Keratinocyte (primary cell): ENCODE data around the gene VPS18. TPM values are rescaled to one million over a fixed set of nuclear protein-coding genes. Genes with fewer than 3 reads are reported as not detected.

ENCODE experiments used
- DNase-seq: peaks from one replicate; pipeline ENCODE4 v3.0.0-alpha.2; 2011; ENCODE audit warnings: low read depth, missing footprints, low spot score
- FAIRE-seq: peaks from 2 replicates; lab custom pipeline; 2011; peaks lifted over from hg19 to GRCh38; lab: Jason Lieb, UNC
- H2AFZ ChIP-seq: 2 replicates; pipeline ENCODE4 v1.6.0; 2012; ENCODE audit warnings: low read length, control low read depth, inconsistent platforms; ENCODE audit not compliant: control insufficient read depth
- H3K27ac ChIP-seq: 2 replicates; pipeline ENCODE4 v1.5.1; 2011; ENCODE audit warnings: low read length; ENCODE audit not compliant: control insufficient read depth, insufficient read depth
- H3K27me3 ChIP-seq: 3 replicates; pipeline ENCODE4 v1.6.0; 2011; ENCODE audit warnings: low read length; ENCODE audit not compliant: control insufficient read depth, insufficient read depth; ENCODE audit errors: extremely low read depth
- H3K36me3 ChIP-seq, 2 experiments: 2 replicates in 1 of 2; 3 replicates in 1 of 2; pipeline ENCODE4 v1.5.1; 2011; ENCODE audit warnings: low read length in 2 of 2, mild to moderate bottlenecking in 1 of 2; ENCODE audit not compliant: control insufficient read depth in 2 of 2, insufficient read depth in 2 of 2; ENCODE audit errors: extremely low read depth in 1 of 2
- H3K4me1 ChIP-seq: 3 replicates; pipeline ENCODE4 v1.5.1; 2011; ENCODE audit warnings: low read length; ENCODE audit not compliant: control insufficient read depth, insufficient read depth; ENCODE audit errors: extremely low read depth
- H3K4me2 ChIP-seq: 3 replicates; pipeline ENCODE4 v1.6.0; 2011; ENCODE audit warnings: low read depth, low read length; ENCODE audit not compliant: control insufficient read depth, insufficient read depth; ENCODE audit errors: extremely low read depth
- H3K4me3 ChIP-seq, 3 experiments: fragments of 200-600 bp in 1 of 3; sonication (generic) in 1 of 3; 2 replicates in 2 of 3; 3 replicates in 1 of 3; pipeline ENCODE4 v1.5.1; 2011 to 2016; ENCODE audit warnings: low read length in 3 of 3, mild to moderate bottlenecking in 3 of 3, control low read depth in 2 of 3, inconsistent platforms in 1 of 3, low read depth in 1 of 3, mixed read lengths in 1 of 3, mixed run types in 1 of 3, moderate library complexity in 1 of 3; ENCODE audit not compliant: control insufficient read depth in 2 of 3, insufficient read depth in 2 of 3; ENCODE audit errors: extremely low read depth in 1 of 3
- H3K79me2 ChIP-seq: 2 replicates; pipeline ENCODE4 v1.6.0; 2012; ENCODE audit warnings: low read length; ENCODE audit not compliant: control insufficient read depth, insufficient read depth
- H3K9ac ChIP-seq: 3 replicates; pipeline ENCODE4 v1.6.0; 2011; ENCODE audit warnings: low read length; ENCODE audit not compliant: control insufficient read depth, insufficient read depth; ENCODE audit errors: extremely low read depth
- H3K9me1 ChIP-seq: 3 replicates; pipeline ENCODE4 v1.6.0; 2011; ENCODE audit warnings: low read length; ENCODE audit not compliant: control insufficient read depth, insufficient read depth; ENCODE audit errors: extremely low read depth
- H3K9me3 ChIP-seq: 2 replicates; pipeline ENCODE4 v1.5.1; 2012; ENCODE audit warnings: low read depth, low read length; ENCODE audit not compliant: control insufficient read depth
- H4K20me1 ChIP-seq: 3 replicates; pipeline ENCODE4 v1.6.0; 2011; ENCODE audit warnings: low read length; ENCODE audit not compliant: control insufficient read depth, insufficient read depth; ENCODE audit errors: extremely low read depth
- EZH2 ChIP-seq: IDR thresholded peaks from one replicate; pipeline ENCODE4 v1.6.1; 2012; ENCODE audit warnings: inconsistent platforms, mild to moderate bottlenecking, low read length, moderate library complexity
- dilution Hi-C: fragments of 300-500 bp; cut with MboI; formaldehyde crosslinking; loops from one replicate; pipeline ENCODE4 v1.7.0; 2020; ENCODE audit warnings: low sequenced_read_pairs; ENCODE audit not compliant: extremely low pct_ligation_motif_present
- polyA plus RNA-seq, 5 experiments: library from polyadenylated mRNA; depleted of rRNA in 3 of 5; stranded (reverse) in 3 of 5; stranded (forward) in 1 of 5; unstranded in 1 of 5; fragments of >200 nt; gene quantifications; 1 replicate in 1 of 5; 2 replicates in 3 of 5; 3 replicates in 1 of 5; pipeline versions ENCODE4 v1.2.1 to v1.2.3, GENCODE V29; 2011 to 2012; ENCODE audit warnings: missing spikeins in 2 of 5, low read depth in 1 of 5, low replicate concordance in 1 of 5
- TF ChIP-seq, protein P1 (sequence below), 3 experiments: IDR thresholded peaks in 1 of 3; conservative IDR thresholded peaks in 1 of 3; optimal IDR thresholded peaks in 1 of 3; 2 replicates in 2 of 3; 3 replicates in 1 of 3; pipeline versions ENCODE3 to v1.5.1; 2011; ENCODE audit warnings: low read length in 3 of 3, mild to moderate bottlenecking in 3 of 3, moderate library complexity in 2 of 3, control low read depth in 1 of 3, inconsistent platforms in 1 of 3; ENCODE audit not compliant: insufficient read depth in 2 of 3; ENCODE audit errors: extremely low read depth in 1 of 3

VPS18 gene
- polyA plus RNA-seq, 1 donor (not counting 4 experiments of a cell fraction or from before 2014, with no cell fraction given): 11.6 TPM

DNA sequence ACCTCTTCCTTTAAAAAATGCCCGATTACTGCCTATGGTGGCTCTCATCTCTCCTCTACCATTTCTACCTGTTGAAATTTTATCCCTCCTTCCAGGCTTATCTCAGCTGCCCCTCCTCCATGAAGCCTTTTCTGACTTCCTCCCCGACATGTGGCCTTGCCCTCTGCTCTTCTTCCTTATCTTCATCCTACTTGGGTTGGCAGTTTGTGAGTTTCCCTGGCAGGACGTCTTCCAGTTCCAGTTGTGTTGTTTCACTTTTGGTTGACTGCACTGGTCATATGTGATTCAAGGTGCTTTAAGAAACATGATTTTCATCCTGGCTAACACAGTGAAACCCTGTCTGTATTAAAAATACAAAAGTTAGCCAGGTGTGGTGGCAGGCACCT, 39.3 kb downstream of the VPS18 start:
- peaks cover 52% of the 10 kb centered on the region for H3K27me3 ChIP-seq
- TF ChIP-seq EZH2: no peak
- TF ChIP-seq, protein P1, sequence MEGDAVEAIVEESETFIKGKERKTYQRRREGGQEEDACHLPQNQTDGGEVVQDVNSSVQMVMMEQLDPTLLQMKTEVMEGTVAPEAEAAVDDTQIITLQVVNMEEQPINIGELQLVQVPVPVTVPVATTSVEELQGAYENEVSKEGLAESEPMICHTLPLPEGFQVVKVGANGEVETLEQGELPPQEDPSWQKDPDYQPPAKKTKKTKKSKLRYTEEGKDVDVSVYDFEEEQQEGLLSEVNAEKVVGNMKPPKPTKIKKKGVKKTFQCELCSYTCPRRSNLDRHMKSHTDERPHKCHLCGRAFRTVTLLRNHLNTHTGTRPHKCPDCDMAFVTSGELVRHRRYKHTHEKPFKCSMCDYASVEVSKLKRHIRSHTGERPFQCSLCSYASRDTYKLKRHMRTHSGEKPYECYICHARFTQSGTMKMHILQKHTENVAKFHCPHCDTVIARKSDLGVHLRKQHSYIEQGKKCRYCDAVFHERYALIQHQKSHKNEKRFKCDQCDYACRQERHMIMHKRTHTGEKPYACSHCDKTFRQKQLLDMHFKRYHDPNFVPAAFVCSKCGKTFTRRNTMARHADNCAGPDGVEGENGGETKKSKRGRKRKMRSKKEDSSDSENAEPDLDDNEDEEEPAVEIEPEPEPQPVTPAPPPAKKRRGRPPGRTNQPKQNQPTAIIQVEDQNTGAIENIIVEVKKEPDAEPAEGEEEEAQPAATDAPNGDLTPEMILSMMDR (optimal IDR thresholded peaks at IDR 0.05 in 1 of 3, IDR thresholded peaks at IDR 0.05 in 1 of 3, conservative IDR thresholded peaks at IDR 0.05 in 1 of 3; ENCODE audit: extremely low read depth in 1 of 3, insufficient read depth in 2 of 3, low read length in 3 of 3): no peak
- no peak for DNase-seq
- H2AFZ ChIP-seq: no peak overlapping the region
- H3K4me3 ChIP-seq: no peak overlapping the region
- H3K9me3 ChIP-seq: no peaks in the 10 kb centered on the region
- H3K9me1 ChIP-seq: no peaks in the 10 kb centered on the region
- dilution Hi-C loops: no loop called here
- H3K79me2 ChIP-seq: no peaks in the 10 kb centered on the region
- H3K9ac ChIP-seq: no peak overlapping the region
- peaks cover 12% of the 10 kb centered on the region for H3K4me1 ChIP-seq
- no peak for FAIRE-seq
- peaks cover 2% of the 10 kb centered on the region for H4K20me1 ChIP-seq
- no peak overlapping the region for H3K4me2 ChIP-seq
- H3K36me3 ChIP-seq: no peaks in the 10 kb centered on the region
- H3K27ac ChIP-seq: no peak overlapping the region

DNA sequence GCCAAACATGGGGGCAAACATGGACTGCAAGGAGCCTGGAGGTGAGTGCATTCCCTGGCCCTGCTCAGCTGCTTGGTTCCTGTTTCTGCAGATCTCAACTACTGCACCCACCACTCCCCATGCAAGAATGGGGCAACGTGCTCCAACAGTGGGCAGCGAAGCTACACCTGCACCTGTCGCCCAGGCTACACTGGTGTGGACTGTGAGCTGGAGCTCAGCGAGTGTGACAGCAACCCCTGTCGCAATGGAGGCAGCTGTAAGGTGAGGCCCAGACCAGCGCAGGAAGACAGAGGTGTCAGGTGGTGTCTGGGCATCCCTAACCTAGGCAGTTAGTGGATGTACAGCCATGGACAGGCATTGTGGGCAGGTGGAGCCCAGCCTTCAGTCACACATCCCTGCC, 40.2 kb downstream of the VPS18 start:
- no peak for DNase-seq
- no peak for FAIRE-seq
- TF ChIP-seq, protein P1 (optimal IDR thresholded peaks at IDR 0.05 in 1 of 3, IDR thresholded peaks at IDR 0.05 in 1 of 3, conservative IDR thresholded peaks at IDR 0.05 in 1 of 3; ENCODE audit: extremely low read depth in 1 of 3, insufficient read depth in 2 of 3, low read length in 3 of 3): no peak
- no peak for TF ChIP-seq EZH2
- dilution Hi-C loops: no loop called here
- H3K79me2 ChIP-seq: no peaks in the 10 kb centered on the region
- no peak overlapping the region for H3K27ac ChIP-seq
- H3K4me1 ChIP-seq: peaks cover 12% of the 10 kb centered on the region
- no peak overlapping the region for H2AFZ ChIP-seq
- H3K27me3 ChIP-seq: peaks cover 42% of the 10 kb centered on the region
- peaks cover 2% of the 10 kb centered on the region for H4K20me1 ChIP-seq
- no peak overlapping the region for H3K4me2 ChIP-seq
- H3K36me3 ChIP-seq: no peaks in the 10 kb centered on the region
- no peaks in the 10 kb centered on the region for H3K9me3 ChIP-seq
- H3K9ac ChIP-seq: no peak overlapping the region
- H3K4me3 ChIP-seq: no peak overlapping the region
- H3K9me1 ChIP-seq: no peaks in the 10 kb centered on the region
